GM12873 (cell line): ENCODE data around the gene SOX12.

ENCODE experiments used
- TF ChIP-seq, protein P1 (sequence below): IDR thresholded peaks from 2 replicates; pipeline ENCODE4 v1.5.1; 2012; ENCODE audit warnings: low read depth, mild to moderate bottlenecking, moderate library complexity, low read length, control low read depth; ENCODE audit not compliant: insufficient read depth; ENCODE audit errors: missing control alignments

SOX12 gene

GRCh38 chr20:368915-369314 lies 43.6 kb downstream of the SOX12 start:
- TF ChIP-seq, protein P1, sequence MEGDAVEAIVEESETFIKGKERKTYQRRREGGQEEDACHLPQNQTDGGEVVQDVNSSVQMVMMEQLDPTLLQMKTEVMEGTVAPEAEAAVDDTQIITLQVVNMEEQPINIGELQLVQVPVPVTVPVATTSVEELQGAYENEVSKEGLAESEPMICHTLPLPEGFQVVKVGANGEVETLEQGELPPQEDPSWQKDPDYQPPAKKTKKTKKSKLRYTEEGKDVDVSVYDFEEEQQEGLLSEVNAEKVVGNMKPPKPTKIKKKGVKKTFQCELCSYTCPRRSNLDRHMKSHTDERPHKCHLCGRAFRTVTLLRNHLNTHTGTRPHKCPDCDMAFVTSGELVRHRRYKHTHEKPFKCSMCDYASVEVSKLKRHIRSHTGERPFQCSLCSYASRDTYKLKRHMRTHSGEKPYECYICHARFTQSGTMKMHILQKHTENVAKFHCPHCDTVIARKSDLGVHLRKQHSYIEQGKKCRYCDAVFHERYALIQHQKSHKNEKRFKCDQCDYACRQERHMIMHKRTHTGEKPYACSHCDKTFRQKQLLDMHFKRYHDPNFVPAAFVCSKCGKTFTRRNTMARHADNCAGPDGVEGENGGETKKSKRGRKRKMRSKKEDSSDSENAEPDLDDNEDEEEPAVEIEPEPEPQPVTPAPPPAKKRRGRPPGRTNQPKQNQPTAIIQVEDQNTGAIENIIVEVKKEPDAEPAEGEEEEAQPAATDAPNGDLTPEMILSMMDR: no peak

DNA sequence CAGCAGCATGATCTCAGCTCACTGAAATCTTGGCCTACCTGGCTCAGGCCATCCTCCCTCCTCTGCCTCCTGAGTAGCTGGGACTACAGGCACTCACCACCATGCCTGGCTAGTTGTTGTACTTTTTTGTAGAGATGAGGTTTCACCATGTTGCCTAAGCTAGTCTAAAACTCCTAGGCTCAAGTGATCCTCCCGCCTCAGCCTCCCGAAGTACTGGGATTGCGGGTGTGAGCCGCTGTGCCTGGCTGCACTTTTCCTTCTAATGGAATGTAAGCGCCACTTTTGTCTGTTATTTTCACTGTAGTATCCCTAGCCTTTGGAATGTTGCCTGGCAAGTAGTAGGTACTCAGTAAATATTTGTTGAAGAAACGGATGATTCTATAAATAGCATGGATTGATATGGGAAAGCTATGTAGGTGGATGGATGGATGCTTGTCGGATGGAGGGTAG lies 44.8 kb downstream of the SOX12 start:
- TF ChIP-seq, protein P1: no peak

DNA sequence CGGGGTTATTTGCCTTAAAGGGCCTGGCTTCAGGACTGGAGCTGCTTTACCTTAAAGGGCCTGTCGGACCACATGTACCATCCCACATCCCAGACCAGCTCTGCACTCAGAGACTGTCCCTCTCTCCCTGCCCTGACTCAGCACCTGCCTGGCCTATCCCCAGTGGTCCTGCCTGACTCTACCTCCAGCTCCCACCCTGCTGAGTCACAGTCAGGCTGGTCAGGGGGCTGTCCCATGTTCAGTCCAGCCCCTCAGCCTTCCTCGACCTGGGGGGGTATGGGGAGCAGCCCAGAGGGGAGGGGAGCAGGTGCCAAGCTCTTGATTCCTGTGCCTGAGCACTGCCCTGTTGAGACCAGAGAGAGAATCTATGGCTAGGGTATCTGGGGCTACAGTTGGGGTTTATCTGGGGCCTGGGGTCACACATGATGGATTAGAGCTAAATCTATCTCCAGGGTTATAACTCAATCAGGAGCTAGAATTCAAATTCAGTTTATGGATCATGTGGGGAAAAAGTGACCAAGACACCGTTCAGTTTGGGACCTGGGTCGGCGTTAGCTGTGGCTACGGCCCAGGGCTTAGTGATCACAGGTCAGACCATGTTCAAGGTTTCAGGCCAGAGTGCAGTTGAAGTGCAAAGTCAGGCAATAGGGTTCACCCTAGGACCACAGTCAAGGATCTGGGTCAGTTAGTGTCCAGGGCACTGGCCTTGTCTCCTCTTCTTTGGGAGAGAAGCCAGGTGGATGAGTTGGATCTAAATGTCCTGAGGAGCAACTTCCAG lies 45.8 kb downstream of the SOX12 start:
- TF ChIP-seq, protein P1: no peak

DNA sequence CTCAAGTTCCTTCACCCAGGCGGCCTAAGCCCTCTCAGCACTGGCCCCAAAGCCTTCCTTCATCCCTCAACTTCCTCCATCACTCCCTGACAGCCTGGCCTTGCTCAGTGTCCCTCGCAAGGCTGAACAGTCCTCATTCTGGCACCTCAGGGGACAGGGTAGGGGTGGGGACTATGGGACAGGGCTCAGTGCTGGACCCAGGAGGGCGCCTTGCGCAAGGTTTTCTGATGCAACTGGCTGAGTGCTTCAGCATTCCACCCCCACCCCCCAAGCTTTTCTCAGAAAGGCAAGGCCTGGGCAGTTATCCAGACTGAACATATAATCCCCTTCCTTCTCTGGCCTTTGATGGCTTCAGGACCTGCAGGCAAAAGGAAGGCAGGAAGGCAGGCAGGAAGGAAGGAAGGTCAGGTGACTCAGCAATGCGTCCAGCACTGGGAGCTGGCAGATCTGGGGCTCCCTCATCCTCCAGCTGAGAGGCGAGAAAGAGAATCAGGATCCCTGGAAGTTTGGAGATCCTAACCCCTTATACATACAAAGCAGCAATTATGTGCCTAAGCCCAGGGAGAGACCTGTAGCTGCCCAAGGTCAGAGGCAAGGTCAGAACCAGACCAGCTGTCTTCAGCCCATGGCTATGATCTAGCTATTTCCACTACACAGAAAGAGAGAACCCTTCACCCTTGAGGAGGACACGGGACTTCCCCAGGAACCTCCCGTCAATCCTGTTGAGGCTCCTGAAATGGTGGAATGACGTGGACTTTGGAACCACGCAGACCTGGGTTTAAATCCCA lies 46.6 kb downstream of the SOX12 start:
- TF ChIP-seq, protein P1: no peak

DNA sequence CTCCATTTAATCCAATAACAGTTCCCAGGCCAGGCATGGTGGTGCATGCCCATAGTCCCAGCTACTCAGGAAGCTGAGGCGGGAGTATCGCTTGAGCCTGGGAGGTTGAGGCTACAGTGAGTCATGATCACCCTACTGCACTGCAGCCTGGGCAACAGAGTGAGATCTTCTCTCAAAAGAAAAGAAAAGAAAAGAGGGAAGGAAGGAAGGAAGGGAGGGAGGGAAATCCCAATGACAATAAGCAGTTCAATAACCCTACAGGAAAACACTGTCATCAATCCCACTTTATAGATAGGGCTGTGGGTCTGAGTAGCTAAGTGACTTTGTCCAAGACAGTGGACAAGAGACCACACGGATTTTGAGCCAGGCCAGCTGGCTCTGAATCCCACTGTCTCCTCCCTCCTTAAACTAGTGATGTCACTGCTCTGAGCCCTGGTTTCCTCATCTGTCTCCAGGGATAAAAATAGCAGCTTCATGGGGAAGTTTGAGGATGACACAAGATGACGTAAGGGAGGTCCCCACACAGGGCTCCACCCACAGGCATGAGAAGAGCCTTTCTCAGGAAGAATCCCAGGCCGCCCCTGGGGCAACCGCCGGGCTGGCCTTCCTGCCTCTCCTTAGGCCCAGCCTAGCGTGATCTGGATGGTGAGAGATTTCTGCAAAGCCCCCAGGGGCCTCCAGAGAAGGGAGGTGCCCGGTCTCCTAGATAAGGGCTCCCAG lies 48.0 kb downstream of the SOX12 start:
- TF ChIP-seq, protein P1: no peak

- TF ChIP-seq, protein P1: no peak
These were observed 50.0 kb downstream of the SOX12 start for GRCh38 chr20:375265-375889.

DNA sequence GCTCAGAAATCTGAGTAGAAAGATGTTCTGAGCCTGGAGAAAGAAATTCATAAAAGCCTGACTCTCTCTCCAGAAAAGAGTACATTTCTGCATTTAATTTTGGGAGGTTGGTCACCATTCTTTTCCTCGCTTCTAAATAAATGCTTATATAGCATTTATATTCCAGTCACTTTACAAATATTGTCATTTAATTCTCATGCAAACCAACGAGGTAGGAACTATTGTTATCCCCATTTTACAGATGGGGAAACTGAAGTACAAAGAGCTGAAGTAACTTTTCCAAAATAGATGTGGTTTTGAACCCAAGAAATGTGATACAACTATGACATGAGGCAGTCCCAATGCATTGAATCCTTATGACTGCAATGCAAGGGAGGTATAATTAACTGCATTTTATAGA lies 50.7 kb downstream of the SOX12 start:
- TF ChIP-seq, protein P1: no peak
